Measurements from ENCODE around the gene DACT3. TPM values are rescaled to one million over a fixed set of nuclear protein-coding genes. Genes with fewer than 3 reads are reported as not detected.

Gene DACT3
- polyA plus RNA-seq, 1 donor from 2014 or later, result 29.3 TPM

DNA sequence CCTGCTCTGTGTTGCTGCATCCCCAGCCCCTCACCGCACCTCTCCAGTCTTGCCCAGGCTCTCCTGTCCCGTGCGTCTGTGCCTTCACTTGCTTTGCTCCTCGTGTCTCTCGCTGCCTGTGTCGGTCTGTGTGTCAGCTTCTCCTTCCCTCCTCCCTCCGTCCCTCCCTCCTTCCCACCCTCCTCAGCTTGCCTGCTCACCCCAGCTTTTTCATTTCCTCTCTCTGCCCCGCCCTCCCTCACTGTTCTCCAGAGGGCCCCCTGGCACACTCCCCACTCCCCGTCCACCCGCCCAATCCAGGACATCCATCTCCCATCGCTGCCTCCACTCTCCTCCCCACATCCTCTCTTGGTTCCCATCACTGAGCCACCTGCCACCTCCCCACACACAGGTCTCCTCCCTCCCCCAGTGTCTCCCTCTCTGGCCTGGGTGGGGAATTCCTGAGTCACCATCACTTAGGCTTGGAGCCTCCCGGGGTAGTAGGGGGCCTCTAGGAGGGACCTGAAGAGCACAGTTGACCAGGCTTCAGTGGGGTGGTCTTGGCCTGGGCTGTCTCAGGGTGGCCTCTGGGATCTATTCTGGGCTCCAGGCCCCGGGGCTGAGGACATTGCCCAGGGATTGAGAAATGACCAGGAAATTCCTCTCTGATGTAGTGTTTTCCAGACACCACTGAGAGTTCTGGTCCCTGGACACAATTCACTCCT lies 35.9 kb downstream of the DACT3 start, which contains the start of gene PTGIR:
Gene PTGIR, minus strand, starts transcription at position 132 of the 704 bp plus-strand sequence. CDS start 864 bp downstream, outside the sequence.
- H3K9ac ChIP-seq (ENCODE audit: low read length), result no peak within 1 kb of the TSS
- no peaks in the 10 kb centered on the region for H3K79me2 ChIP-seq (replicated peaks; ENCODE audit: insufficient read depth, low read length)
- no peaks in the 10 kb centered on the region for H3F3A ChIP-seq (ENCODE audit: insufficient read depth, low read length, poor library complexity, severe bottlenecking)
- no peaks in the 10 kb centered on the region for H3K9me3 ChIP-seq (ENCODE audit: low read length)
- TF ChIP-seq TAF1 (IDR thresholded peaks at IDR 0.05; ENCODE audit: low read depth) (no peak), EZH2 (IDR thresholded peaks at IDR 0.05; ENCODE audit: borderline replicate concordance, insufficient read depth, low read length, poor library complexity, severe bottlenecking) (no peak), EP300 (conservative IDR thresholded peaks at IDR 0.05; ENCODE audit: poor library complexity, severe bottlenecking) (no peak), POLR2AphosphoS5 (IDR thresholded peaks at IDR 0.05) (no peak), RAD21 (conservative IDR thresholded peaks at IDR 0.05) (no peak), SMC3 (conservative IDR thresholded peaks at IDR 0.05; ENCODE audit: poor library complexity) (no peak), MXI1 (conservative IDR thresholded peaks at IDR 0.05; ENCODE audit: poor library complexity, severe bottlenecking) (no peak)
- TF ChIP-seq, protein P1, sequence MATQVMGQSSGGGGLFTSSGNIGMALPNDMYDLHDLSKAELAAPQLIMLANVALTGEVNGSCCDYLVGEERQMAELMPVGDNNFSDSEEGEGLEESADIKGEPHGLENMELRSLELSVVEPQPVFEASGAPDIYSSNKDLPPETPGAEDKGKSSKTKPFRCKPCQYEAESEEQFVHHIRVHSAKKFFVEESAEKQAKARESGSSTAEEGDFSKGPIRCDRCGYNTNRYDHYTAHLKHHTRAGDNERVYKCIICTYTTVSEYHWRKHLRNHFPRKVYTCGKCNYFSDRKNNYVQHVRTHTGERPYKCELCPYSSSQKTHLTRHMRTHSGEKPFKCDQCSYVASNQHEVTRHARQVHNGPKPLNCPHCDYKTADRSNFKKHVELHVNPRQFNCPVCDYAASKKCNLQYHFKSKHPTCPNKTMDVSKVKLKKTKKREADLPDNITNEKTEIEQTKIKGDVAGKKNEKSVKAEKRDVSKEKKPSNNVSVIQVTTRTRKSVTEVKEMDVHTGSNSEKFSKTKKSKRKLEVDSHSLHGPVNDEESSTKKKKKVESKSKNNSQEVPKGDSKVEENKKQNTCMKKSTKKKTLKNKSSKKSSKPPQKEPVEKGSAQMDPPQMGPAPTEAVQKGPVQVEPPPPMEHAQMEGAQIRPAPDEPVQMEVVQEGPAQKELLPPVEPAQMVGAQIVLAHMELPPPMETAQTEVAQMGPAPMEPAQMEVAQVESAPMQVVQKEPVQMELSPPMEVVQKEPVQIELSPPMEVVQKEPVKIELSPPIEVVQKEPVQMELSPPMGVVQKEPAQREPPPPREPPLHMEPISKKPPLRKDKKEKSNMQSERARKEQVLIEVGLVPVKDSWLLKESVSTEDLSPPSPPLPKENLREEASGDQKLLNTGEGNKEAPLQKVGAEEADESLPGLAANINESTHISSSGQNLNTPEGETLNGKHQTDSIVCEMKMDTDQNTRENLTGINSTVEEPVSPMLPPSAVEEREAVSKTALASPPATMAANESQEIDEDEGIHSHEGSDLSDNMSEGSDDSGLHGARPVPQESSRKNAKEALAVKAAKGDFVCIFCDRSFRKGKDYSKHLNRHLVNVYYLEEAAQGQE (IDR thresholded peaks at IDR 0.05; ENCODE audit: borderline replicate concordance), result no peak
- TF ChIP-seq, protein P2, sequence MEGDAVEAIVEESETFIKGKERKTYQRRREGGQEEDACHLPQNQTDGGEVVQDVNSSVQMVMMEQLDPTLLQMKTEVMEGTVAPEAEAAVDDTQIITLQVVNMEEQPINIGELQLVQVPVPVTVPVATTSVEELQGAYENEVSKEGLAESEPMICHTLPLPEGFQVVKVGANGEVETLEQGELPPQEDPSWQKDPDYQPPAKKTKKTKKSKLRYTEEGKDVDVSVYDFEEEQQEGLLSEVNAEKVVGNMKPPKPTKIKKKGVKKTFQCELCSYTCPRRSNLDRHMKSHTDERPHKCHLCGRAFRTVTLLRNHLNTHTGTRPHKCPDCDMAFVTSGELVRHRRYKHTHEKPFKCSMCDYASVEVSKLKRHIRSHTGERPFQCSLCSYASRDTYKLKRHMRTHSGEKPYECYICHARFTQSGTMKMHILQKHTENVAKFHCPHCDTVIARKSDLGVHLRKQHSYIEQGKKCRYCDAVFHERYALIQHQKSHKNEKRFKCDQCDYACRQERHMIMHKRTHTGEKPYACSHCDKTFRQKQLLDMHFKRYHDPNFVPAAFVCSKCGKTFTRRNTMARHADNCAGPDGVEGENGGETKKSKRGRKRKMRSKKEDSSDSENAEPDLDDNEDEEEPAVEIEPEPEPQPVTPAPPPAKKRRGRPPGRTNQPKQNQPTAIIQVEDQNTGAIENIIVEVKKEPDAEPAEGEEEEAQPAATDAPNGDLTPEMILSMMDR (IDR thresholded peaks at IDR 0.05; ENCODE audit: poor library complexity, severe bottlenecking), result no peak
- H2AFZ ChIP-seq (ENCODE audit: low read depth, low read length), result no peak within 1 kb of the TSS
- H3K27me3 ChIP-seq (ENCODE audit: insufficient read depth, low read depth, low read length), result no peaks in the 10 kb centered on the region
- H4K20me1 ChIP-seq (ENCODE audit: insufficient read depth), result no peaks in the 10 kb centered on the region
- no peak within 1 kb of the TSS for H3K4me2 ChIP-seq (ENCODE audit: low read length)
- no peak within 1 kb of the TSS for H3K4me3 ChIP-seq (ENCODE audit: low read length)
- H3K9me2 ChIP-seq (ENCODE audit: insufficient read depth, low read length), result no peaks in the 10 kb centered on the region
- no peak within 1 kb of the TSS for H3K27ac ChIP-seq (ENCODE audit: low read length)
- H3K36me3 ChIP-seq (ENCODE audit: insufficient read depth, low read length), result no peaks in the 10 kb centered on the region

DNA sequence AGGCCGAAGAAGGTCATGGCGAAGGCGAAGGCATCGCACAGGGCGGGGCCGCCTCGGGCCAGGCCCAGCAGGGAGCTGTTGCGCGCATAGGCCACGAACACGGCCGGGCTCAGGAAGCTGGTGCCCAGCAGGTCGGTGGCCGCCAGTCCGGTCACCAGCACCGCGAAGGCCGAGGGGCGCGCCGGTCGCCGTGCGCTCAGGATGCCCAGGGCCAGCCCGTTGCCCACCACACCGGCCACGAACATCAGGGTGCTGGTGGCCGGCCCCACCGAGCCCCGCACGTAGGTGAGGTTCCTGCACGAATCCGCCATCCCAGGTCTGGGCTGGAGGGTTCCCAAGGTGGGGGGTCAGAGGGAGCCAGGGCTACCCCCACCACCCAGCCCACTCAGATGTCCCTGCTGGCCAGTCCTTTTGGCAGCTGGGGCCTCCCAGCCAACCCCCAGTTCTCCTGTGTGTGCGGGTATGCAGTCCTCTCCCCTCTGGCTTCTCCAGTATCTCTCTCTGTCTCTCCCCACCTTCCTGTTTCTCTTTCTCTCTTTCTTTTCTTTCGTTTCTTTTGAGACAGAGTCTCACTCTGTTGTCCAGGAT lies 37.0 kb downstream of the DACT3 start:
- Histone ChIP-seq H2AFZ (ENCODE audit: low read depth, low read length) (no peak overlapping the region), H3K27ac (ENCODE audit: low read length) (no peak overlapping the region), H3K9me3 (ENCODE audit: low read length) (no peaks in the 10 kb centered on the region), H3K36me3 (ENCODE audit: insufficient read depth, low read length) (no peaks in the 10 kb centered on the region), H3F3A (ENCODE audit: insufficient read depth, low read length, poor library complexity, severe bottlenecking) (no peaks in the 10 kb centered on the region), H3K27me3 (ENCODE audit: insufficient read depth, low read depth, low read length) (no peaks in the 10 kb centered on the region), H3K4me3 (ENCODE audit: low read length) (no peak overlapping the region), H3K9me2 (ENCODE audit: insufficient read depth, low read length) (no peaks in the 10 kb centered on the region), H4K20me1 (ENCODE audit: insufficient read depth) (no peaks in the 10 kb centered on the region), H3K4me2 (ENCODE audit: low read length) (no peak overlapping the region), H3K79me2 (replicated peaks; ENCODE audit: insufficient read depth, low read length) (no peaks in the 10 kb centered on the region), H3K9ac (ENCODE audit: low read length) (no peak overlapping the region)
- no peak for TF ChIP-seq RAD21 (conservative IDR thresholded peaks at IDR 0.05)

All from neural cell (in vitro differentiated cells).